Rectal smooth muscle tissue (tissue), 1 donor: ENCODE measurements around the gene PSAPL1.

Experiments
- H3K27ac ChIP-seq: one replicate; pipeline ENCODE4 v1.7.0; 2013; ENCODE audit warnings: low read depth, low read length, inconsistent platforms
- H3K27me3 ChIP-seq: one replicate; pipeline ENCODE4 v1.7.0; 2013; ENCODE audit warnings: low read length; ENCODE audit not compliant: control insufficient read depth, insufficient read depth
- H3K36me3 ChIP-seq: one replicate; pipeline ENCODE4 v1.7.0; 2013; ENCODE audit warnings: low read length; ENCODE audit not compliant: control insufficient read depth, insufficient read depth
- H3K4me1 ChIP-seq: one replicate; pipeline ENCODE4 v1.7.0; 2013; ENCODE audit warnings: low read length; ENCODE audit not compliant: control insufficient read depth, insufficient read depth
- H3K4me3 ChIP-seq: one replicate; pipeline ENCODE4 v1.7.0; 2013; ENCODE audit warnings: low read length
- H3K9ac ChIP-seq: one replicate; pipeline ENCODE4 v1.7.0; 2013; ENCODE audit warnings: low read length

The PSAPL1 gene, protein sequence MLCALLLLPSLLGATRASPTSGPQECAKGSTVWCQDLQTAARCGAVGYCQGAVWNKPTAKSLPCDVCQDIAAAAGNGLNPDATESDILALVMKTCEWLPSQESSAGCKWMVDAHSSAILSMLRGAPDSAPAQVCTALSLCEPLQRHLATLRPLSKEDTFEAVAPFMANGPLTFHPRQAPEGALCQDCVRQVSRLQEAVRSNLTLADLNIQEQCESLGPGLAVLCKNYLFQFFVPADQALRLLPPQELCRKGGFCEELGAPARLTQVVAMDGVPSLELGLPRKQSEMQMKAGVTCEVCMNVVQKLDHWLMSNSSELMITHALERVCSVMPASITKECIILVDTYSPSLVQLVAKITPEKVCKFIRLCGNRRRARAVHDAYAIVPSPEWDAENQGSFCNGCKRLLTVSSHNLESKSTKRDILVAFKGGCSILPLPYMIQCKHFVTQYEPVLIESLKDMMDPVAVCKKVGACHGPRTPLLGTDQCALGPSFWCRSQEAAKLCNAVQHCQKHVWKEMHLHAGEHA

DNA sequence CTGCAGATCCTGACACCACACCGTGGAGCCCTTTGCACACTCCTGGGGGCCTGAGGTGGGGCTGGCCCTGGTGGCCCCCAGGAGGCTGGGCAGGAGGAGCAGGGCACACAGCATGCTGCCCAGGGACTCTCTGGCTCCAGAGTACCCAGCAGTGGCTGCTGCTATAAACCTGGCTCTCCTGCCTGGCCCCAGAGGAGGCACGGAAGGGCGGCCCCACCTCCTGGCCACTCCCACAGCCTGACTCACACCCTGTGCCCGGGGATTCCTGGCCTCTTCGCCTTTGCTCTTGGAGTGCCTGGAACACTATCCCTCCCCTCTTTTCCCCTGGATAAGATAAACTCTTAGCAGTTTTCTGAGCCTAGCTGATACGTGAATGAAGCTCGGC lies at the start of gene PSAPL1:
Gene PSAPL1, minus strand, starts transcription at position 165 of the 385 bp plus-strand sequence. Its CDS starts 51 bp downstream, at position 114.
- Histone ChIP-seq H3K27ac (no peak within 1 kb of the TSS), H3K27me3 (no peaks in the 10 kb centered on the region), H3K36me3 (no peaks in the 10 kb centered on the region), H3K4me1 (no peaks in the 10 kb centered on the region), H3K4me3 (no peak within 1 kb of the TSS), H3K9ac (no peak within 1 kb of the TSS)

DNA sequence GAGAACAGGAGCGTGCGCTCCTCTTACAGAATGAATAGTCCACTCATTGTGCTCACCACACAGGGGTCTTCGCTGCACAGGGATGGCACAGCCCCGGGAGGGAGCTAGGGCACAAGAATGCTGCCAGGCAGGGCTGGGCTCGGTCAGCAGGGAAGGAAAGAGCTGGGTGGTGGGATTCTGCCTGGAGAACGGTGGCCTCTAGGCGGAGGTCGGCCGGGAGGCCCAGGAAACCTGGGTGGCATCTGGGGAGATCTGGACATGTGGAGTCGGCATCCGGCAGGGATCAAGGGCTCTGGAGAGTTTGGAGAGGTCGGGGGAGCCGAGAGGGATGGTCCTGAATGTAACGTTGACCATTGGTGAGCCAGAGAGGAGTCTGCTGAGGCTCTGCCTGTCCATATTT lies 46.5 kb upstream of the PSAPL1 start:
- Histone ChIP-seq H3K4me3 (no peak overlapping the region), H3K36me3 (no peaks in the 10 kb centered on the region), H3K27me3 (no peaks in the 10 kb centered on the region), H3K27ac (no peak overlapping the region), H3K9ac (no peak overlapping the region), H3K4me1 (no peaks in the 10 kb centered on the region)

DNA sequence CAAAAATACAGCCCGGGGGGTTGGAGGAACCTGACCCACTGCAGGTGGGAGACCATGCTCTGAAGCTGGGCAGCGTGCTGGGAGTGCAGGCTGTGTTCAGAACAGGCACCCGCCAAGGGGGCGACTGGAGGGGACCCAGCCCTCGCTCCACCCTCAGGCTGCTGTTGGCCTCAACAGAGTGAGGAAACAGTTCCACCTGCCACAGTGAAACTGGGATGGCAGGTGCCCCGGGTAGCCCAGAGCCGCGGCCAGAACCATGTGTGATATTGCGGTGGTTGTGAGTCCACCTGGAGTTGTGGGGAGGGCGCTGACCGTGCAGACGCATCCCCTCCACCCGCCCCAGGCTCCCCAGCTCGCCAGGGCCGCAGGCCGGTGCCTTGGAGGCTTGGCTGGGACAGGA lies 45.7 kb upstream of the PSAPL1 start:
- Histone ChIP-seq H3K36me3 (no peaks in the 10 kb centered on the region), H3K4me3 (no peak overlapping the region), H3K27ac (no peak overlapping the region), H3K4me1 (no peaks in the 10 kb centered on the region), H3K27me3 (no peaks in the 10 kb centered on the region), H3K9ac (no peak overlapping the region)

DNA sequence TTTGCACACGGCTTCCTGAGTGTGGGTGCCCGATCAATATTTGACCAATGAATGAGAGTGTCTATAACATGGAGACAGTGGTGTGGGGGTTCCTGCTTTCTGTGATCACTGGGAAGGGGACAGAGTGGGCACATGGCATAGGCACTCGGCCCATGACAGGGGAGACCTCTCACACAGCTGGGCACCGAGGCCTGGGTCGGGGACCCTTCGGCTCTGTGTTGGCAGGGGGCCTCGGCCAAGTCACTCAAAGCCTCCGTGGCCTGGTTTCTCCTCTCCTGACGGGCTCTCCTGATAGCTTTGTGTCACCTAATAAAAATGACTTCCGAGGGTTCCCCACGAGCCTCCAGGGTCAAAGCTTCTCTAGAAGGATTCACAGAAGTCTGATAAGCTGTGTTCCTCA lies 43.9 kb upstream of the PSAPL1 start:
- H3K36me3 ChIP-seq: no peaks in the 10 kb centered on the region

DNA sequence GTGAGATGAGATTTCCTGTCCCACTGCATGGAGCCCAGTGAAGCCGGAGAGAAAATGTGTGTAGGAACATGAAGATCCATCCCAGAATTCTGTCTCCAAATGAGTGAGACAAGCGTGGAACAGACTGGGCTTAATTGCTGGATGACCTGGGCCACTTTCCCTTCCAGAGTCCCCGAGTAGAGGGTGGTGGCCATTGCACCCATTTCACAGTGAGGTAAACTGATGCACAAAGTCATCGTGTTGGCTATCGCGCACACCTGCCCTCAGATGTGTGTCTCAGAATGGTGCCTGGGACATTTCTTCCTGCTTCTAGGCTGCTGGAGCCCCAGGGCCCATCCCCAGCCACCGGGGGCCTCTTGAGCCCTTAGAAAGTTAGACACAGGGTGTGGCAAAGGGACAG lies 43.0 kb upstream of the PSAPL1 start:
- Histone ChIP-seq H3K9ac (no peak overlapping the region), H3K4me3 (no peak overlapping the region), H3K27me3 (no peaks in the 10 kb centered on the region), H3K27ac (no peak overlapping the region), H3K36me3 (no peaks in the 10 kb centered on the region), H3K4me1 (no peaks in the 10 kb centered on the region)

More for the DNA sequence above, 43.9 kb upstream of the PSAPL1 start:
- no peak overlapping the region for H3K9ac ChIP-seq
- H3K27me3 ChIP-seq: no peaks in the 10 kb centered on the region
- no peaks in the 10 kb centered on the region for H3K4me1 ChIP-seq
- no peak overlapping the region for H3K27ac ChIP-seq
- H3K4me3 ChIP-seq: no peak overlapping the region

DNA sequence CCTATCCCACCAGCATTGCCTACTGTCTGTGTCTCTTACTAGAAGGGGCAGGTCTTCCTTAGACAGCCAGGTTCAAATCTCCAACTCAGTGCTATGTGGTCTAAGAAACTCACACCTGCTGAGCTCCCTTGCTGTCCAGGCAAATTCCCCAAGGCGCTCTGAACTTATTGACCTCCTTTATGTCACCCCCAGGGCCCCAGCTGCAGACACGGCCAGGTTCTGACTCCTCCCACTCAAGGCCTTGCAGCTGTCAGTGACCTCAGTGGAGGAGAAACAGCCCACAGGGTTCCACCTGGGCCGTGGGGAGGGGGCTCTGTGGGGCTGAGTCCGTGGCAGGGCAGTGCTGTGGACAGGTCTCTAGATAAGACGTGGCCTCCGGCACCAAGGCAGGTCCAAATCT lies 42.1 kb upstream of the PSAPL1 start:
- no peak overlapping the region for H3K27ac ChIP-seq
- H3K36me3 ChIP-seq: no peaks in the 10 kb centered on the region
- no peak overlapping the region for H3K4me3 ChIP-seq
- no peaks in the 10 kb centered on the region for H3K4me1 ChIP-seq
- H3K9ac ChIP-seq: no peak overlapping the region
- no peaks in the 10 kb centered on the region for H3K27me3 ChIP-seq

DNA sequence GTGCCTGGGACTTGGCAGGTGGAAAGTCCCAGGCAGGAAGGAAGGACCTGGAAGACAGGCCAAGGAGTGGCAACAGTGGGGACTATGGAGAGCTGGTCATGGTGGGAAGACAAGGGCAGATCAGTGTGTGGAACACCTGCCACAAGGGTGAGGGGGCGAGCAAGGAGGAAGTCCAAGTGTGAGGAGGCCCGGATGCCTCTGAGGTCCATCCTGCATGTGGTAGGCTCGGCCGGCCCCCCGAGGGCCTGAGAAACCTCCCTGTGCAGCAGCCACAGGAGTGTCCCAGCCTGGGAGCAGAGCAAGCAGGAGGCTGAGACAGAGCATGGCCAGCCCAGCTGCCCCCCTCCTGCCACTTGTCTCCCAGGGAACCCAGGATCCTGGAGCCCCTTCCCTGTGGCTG lies 40.5 kb upstream of the PSAPL1 start:
- Histone ChIP-seq H3K9ac (no peak overlapping the region), H3K27me3 (no peaks in the 10 kb centered on the region), H3K36me3 (no peaks in the 10 kb centered on the region), H3K27ac (no peak overlapping the region), H3K4me1 (no peaks in the 10 kb centered on the region), H3K4me3 (no peak overlapping the region)

DNA sequence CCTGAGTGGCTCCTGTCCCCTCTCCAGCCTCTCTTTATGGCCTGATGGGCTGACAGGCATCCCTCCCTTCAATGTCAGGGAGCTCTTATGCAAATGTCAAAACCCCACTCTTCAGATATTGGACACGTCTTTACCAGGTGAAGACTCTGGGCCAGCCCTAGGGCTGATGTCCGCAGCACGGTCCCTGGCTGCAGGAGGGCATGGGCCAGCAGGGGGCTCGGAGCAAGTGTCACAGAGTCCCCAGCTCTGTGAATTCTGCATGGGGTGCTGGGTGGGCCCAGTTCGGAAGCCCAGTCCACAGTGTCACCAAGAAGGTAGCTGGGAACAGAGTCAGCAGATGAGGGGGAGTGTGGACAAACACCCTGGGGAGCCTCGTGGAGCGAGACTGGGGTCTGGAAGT lies 39.6 kb upstream of the PSAPL1 start:
- no peaks in the 10 kb centered on the region for H3K36me3 ChIP-seq
- no peaks in the 10 kb centered on the region for H3K4me1 ChIP-seq
- no peaks in the 10 kb centered on the region for H3K27me3 ChIP-seq
- no peak overlapping the region for H3K9ac ChIP-seq
- H3K27ac ChIP-seq: no peak overlapping the region
- H3K4me3 ChIP-seq: no peak overlapping the region

DNA sequence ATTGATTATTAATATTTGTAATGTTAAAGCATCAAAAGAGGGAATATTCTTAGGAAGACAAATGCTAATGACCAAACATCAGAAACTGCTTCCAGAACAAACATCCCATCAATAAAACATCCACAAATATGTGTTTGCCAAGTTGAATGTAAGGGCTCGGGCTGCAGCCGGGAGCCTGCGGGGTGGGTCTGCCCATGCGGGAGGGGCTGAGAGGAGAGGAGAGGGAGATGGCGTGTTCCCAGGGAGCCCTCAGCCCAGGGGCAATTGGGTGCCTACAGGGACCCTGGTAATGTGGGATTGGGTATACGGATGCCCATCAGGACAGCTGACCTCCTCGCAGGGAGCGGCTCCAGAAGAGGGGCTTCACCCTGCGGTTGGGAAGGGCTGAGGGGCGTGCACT lies 38.4 kb upstream of the PSAPL1 start:
- Histone ChIP-seq H3K36me3 (no peaks in the 10 kb centered on the region), H3K27ac (no peak overlapping the region), H3K4me1 (no peaks in the 10 kb centered on the region), H3K9ac (no peak overlapping the region), H3K4me3 (no peak overlapping the region), H3K27me3 (no peaks in the 10 kb centered on the region)

DNA sequence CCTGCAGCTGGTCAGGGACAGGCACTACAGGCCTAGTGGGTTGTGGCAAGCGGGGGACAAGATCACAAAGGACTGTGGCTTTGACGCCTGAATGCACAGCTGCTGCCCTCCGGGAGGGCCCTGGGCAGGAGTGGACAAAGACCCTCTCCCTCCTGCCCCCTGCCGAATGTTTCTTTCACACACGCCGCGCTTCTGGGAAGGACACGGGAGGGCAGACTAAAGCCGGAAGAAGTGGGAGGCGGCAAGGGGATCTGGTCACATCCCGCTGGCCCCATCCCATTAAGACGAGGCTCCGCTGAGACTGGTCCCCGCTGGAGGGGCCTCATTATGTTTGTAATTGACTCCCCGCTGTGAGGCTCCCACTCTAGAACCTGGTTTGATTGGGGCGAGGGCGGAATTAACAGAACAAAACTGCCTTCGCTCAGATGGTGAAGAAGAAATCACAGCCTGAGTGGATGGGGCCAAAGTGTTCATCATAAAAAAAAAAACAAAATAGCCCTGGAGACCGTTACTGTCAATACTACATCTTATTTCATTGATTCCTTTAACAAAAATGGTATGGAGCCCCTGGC lies 37.8 kb upstream of the PSAPL1 start:
- Histone ChIP-seq H3K27me3 (no peaks in the 10 kb centered on the region), H3K4me1 (no peaks in the 10 kb centered on the region), H3K36me3 (no peaks in the 10 kb centered on the region), H3K9ac (no peak overlapping the region), H3K27ac (no peak overlapping the region), H3K4me3 (no peak overlapping the region)

DNA sequence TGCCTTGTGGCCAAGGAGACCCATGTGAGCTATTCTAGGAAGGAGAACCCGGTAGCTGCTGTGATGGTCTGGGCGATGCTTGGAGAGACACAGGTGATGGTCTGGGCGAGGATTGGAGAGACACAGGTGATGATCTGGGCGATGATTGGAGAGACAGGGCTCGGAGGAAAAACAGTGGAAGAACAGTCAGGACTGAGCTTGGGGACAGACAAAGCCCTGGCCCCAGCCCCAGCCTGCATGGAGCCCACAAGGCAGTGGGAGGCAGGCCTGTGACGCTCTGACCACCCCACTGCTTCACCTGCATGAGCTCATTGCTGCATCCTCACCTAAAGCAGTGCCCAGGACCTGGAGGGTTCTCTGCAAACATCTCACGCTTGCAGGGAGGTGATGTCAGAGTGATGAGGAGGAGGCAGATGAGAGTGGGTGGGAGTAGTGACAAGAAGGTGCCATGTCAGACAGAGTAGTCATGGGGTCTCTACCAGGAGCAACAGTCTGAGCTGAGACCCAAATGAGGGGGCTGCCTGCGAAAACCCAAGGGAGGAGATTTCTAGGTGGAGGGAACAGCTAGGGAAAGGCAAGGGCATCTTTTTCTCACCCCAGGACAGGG lies 35.9 kb upstream of the PSAPL1 start:
- H3K27me3 ChIP-seq: no peaks in the 10 kb centered on the region
- no peak overlapping the region for H3K4me3 ChIP-seq
- H3K36me3 ChIP-seq: no peaks in the 10 kb centered on the region
- no peak overlapping the region for H3K9ac ChIP-seq
- no peaks in the 10 kb centered on the region for H3K4me1 ChIP-seq
- H3K27ac ChIP-seq: no peak overlapping the region

DNA sequence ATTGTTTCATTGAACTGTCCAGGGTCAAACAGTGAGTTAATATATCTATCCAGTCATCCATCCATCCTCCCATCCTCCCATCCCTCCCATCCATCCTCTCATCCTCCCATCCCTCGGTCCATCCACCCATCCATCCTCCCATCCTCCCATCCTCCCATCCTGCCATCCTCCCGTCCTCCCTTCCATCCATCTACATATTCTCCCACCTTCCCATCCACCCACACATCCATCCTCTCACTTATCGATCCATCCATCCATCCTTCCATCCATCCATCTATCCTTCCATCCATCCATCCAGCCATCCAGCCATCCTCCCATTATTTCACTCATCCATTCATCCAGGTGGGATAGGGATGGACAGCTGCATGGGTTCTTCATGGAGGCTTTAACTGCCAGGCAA lies 35.4 kb upstream of the PSAPL1 start:
- H3K4me3 ChIP-seq: no peak overlapping the region
- no peak overlapping the region for H3K27ac ChIP-seq
- no peaks in the 10 kb centered on the region for H3K4me1 ChIP-seq

More for the DNA sequence above, 35.4 kb upstream of the PSAPL1 start:
- Histone ChIP-seq H3K27me3 (no peaks in the 10 kb centered on the region), H3K36me3 (no peaks in the 10 kb centered on the region), H3K9ac (no peak overlapping the region)
